K562 (cell line): ENCODE data around the gene HOXA10. TPM values are rescaled to one million over a fixed set of nuclear protein-coding genes. Genes with fewer than 3 reads are reported as not detected.

Experiments
- ATAC-seq: fragments of 200-7000 bp; cut with Tn5 transposase; 3 replicates; pipeline ENCODE4 v1.9.1; 2020; ENCODE audit warnings: moderate library complexity
- BruUV-seq: library from RNA; stranded (reverse); fragments of 400-500 nt; replicated peaks from 2 replicates; lab custom pipeline; 2021; lab: Mats Ljungman, UMichigan
- CTCF ChIA-PET: fragments of 300-600 bp; formaldehyde crosslinking; extraction: SDS; loops from one replicate; lab custom pipeline; 2021; ENCODE audit warnings: low intra/inter-chr PET ratio; lab: Yijun Ruan, JAX
- POLR2A ChIA-PET: fragments of 300-600, 350-650 bp; sonication (Branson Sonifier 250); formaldehyde crosslinking; extraction: SDS; loops from one replicate; lab custom pipeline; 2021; ENCODE audit warnings: antibody characterized with exemption, inconsistent platforms; lab: Yijun Ruan, JAX
- DNase-seq, 4 experiments: peaks; one replicate each; pipeline versions ENCODE4 v3.0.0 to v3.0.0-alpha.2; 2011 to 2018; ENCODE audit warnings: low spot score in 3 of 4, mixed read lengths in 3 of 4; ENCODE audit errors: extremely low read depth in 1 of 4
- FAIRE-seq: peaks from 2 replicates; lab custom pipeline; 2011; peaks lifted over from hg19 to GRCh38; lab: Jason Lieb, UNC
- H2AFZ ChIP-seq: 2 replicates; pipeline ENCODE4 v1.6.0; 2011; ENCODE audit warnings: low read depth, low read length, control low read depth, inconsistent platforms
- H3K27ac ChIP-seq: fragments of 200-600 bp; 3 replicates; pipeline ENCODE4 v1.8.0; 2011; ENCODE audit warnings: low read depth, mild to moderate bottlenecking, control low read depth, inconsistent platforms, low read length, moderate library complexity, mixed read lengths; ENCODE audit errors: extremely low read depth
- H3K27me3 ChIP-seq, 2 experiments: fragments of 300-600 bp in 1 of 2; 2 replicates in 1 of 2; 3 replicates in 1 of 2; pipeline versions ENCODE4 v1.6.0 to v1.8.0; 2011; ENCODE audit warnings: inconsistent platforms in 2 of 2, low read length in 2 of 2, mild to moderate bottlenecking in 1 of 2, mixed read lengths in 1 of 2, moderate library complexity in 1 of 2; ENCODE audit not compliant: control insufficient read depth in 2 of 2, insufficient read depth in 2 of 2
- H3K36me3 ChIP-seq: fragments of 300-600 bp; 3 replicates; pipeline ENCODE4 v1.8.0; 2011; ENCODE audit warnings: mild to moderate bottlenecking, low read length, inconsistent platforms; ENCODE audit not compliant: control insufficient read depth, insufficient read depth
- H3K4me1 ChIP-seq, 2 experiments: fragments of 200-600 bp in 1 of 2; replicated peaks in 1 of 2; 2 replicates in 1 of 2; 3 replicates in 1 of 2; pipeline versions ENCODE4 v1.5.1 to v1.8.0; 2011; ENCODE audit warnings: inconsistent platforms in 2 of 2, low read length in 2 of 2, mild to moderate bottlenecking in 1 of 2, mixed read lengths in 1 of 2, moderate library complexity in 1 of 2; ENCODE audit not compliant: control insufficient read depth in 2 of 2, insufficient read depth in 2 of 2
- H3K4me2 ChIP-seq: 2 replicates; pipeline ENCODE4 v1.6.1; 2011; ENCODE audit warnings: low read length, control low read depth, inconsistent platforms, mixed read lengths; ENCODE audit not compliant: insufficient read depth
- H3K4me3 ChIP-seq: fragments of 200-600 bp; sonication (generic), shearing (Covaris generic); 2 replicates; pipeline ENCODE4 v1.5.1; 2016; ENCODE audit warnings: control low read depth, inconsistent platforms
- H3K79me2 ChIP-seq: fragments of 200-600 bp; 3 replicates; pipeline ENCODE4 v1.8.0; 2011; ENCODE audit warnings: low read length, inconsistent platforms; ENCODE audit not compliant: control insufficient read depth, insufficient read depth
- H3K9ac ChIP-seq, 2 experiments: 2 replicates each; pipeline versions ENCODE4 v1.6.0 to v1.6.1; 2011; ENCODE audit warnings: low read depth in 2 of 2, low read length in 2 of 2, control low read depth in 1 of 2, inconsistent platforms in 1 of 2, mild to moderate bottlenecking in 1 of 2, mixed read lengths in 1 of 2; ENCODE audit not compliant: insufficient read depth in 1 of 2
- H3K9me1 ChIP-seq: one replicate; pipeline ENCODE4 v1.6.0; 2011; ENCODE audit warnings: inconsistent platforms, mild to moderate bottlenecking, low read length, moderate library complexity; ENCODE audit not compliant: control insufficient read depth, insufficient read depth
- H3K9me3 ChIP-seq: replicated peaks from 2 replicates; pipeline ENCODE4 v1.5.1; 2011; ENCODE audit warnings: low read depth, low read length, inconsistent platforms; ENCODE audit not compliant: control insufficient read depth, insufficient read depth
- H4K20me1 ChIP-seq: replicated peaks from 2 replicates; pipeline ENCODE4 v1.6.1; 2011; ENCODE audit warnings: low read length, inconsistent platforms, mixed read lengths; ENCODE audit not compliant: control insufficient read depth, insufficient read depth
- ESRRB ChIP-seq: fragments of 250-450 bp; sonication (Bioruptor Pico); IDR thresholded peaks from 2 replicates; pipeline ENCODE4 v1.5.0; 2020; ENCODE audit warnings: mild to moderate bottlenecking, moderate library complexity, borderline replicate concordance
- FOXA1 ChIP-seq: fragments of 450-650 bp; IDR thresholded peaks from 2 replicates; pipeline ENCODE4 v1.6.1; 2016; ENCODE audit warnings: mild to moderate bottlenecking, borderline replicate concordance
- SIN3B ChIP-seq: fragments of 450-650 bp; IDR thresholded peaks from 2 replicates; pipeline ENCODE4 v1.6.1; 2017; ENCODE audit warnings: low read depth, mild to moderate bottlenecking, moderate library complexity
- ZFP36 ChIP-seq: fragments of 150-350 bp; IDR thresholded peaks from 2 replicates; pipeline ENCODE4 v1.6.1; 2018; ENCODE audit warnings: low read length, low read depth; ENCODE audit not compliant: partially characterized antibody
- ZNF76 ChIP-seq: fragments of 250-450 bp; sonication (Bioruptor Pico); IDR thresholded peaks from 2 replicates; pipeline ENCODE4 v1.4.0; 2020; ENCODE audit warnings: mild to moderate bottlenecking, moderate library complexity, borderline replicate concordance
- WGBS: fragments of 100-300 bp; shearing (Covaris generic); methylation state at CpG from one replicate; pipeline ENCODE4 v1.1.6; 2016; ENCODE audit warnings: low coverage, mixed read lengths; ENCODE audit not compliant: insufficient coverage; ENCODE audit errors: missing lambda C conversion rate; 5-methylcytosine and 5-hydroxymethylcytosine counted together
- in situ Hi-C: fragments of 300-500 bp; cut with MboI; formaldehyde crosslinking; loops from 4 replicates; pipeline ENCODE4 v1.15.0; 2018; ENCODE audit warnings: inconsistent platforms, mixed read lengths
- intact Hi-C: fragments of 100-400 bp; cut with micrococcal nuclease; formaldehyde crosslinking; loops from 2 replicates; pipeline ENCODE4 v1.14.2; 2022
- polyA plus RNA-seq, 8 experiments: library from polyadenylated mRNA; depleted of rRNA in 4 of 8; stranded (reverse) in 5 of 8; unstranded in 3 of 8; fragments of >200 nt; fragmentation: Nextera tagmentation in 2 of 8; fragmentation: Illumina TruSeq in 1 of 8; extraction: Ambion mirVana in 2 of 8; extraction: Trizol in 1 of 8; gene quantifications; 2 replicates each; pipeline versions ENCODE4 v1.2.1 to v1.2.3, GENCODE V29; 2011 to 2014; ENCODE audit warnings: inconsistent platforms in 1 of 8, missing spikeins in 1 of 8
- total RNA-seq, 7 experiments: library from RNA; depleted of rRNA in 6 of 7; stranded (reverse); fragments of >200 nt in 6 of 7; fragmentation: Illumina TruSeq in 2 of 7; extraction: Trizol in 2 of 7; gene quantifications; 2 replicates each; pipeline versions ENCODE4 v1.2.1 to v1.2.3, GENCODE V29; 2011 to 2021; ENCODE audit warnings: low replicate concordance in 1 of 7

The HOXA10 gene
- total and polyA plus RNA-seq, 9 of the 15 experiments (the other 6 are each of a cell fraction or from before 2014, with no cell fraction given), result not detected

GRCh38 chr7:27148756-27149641 lies 25.1 kb downstream of the HOXA10 start (continued):
- TF ChIP-seq ZFP36, result no peak

DNA sequence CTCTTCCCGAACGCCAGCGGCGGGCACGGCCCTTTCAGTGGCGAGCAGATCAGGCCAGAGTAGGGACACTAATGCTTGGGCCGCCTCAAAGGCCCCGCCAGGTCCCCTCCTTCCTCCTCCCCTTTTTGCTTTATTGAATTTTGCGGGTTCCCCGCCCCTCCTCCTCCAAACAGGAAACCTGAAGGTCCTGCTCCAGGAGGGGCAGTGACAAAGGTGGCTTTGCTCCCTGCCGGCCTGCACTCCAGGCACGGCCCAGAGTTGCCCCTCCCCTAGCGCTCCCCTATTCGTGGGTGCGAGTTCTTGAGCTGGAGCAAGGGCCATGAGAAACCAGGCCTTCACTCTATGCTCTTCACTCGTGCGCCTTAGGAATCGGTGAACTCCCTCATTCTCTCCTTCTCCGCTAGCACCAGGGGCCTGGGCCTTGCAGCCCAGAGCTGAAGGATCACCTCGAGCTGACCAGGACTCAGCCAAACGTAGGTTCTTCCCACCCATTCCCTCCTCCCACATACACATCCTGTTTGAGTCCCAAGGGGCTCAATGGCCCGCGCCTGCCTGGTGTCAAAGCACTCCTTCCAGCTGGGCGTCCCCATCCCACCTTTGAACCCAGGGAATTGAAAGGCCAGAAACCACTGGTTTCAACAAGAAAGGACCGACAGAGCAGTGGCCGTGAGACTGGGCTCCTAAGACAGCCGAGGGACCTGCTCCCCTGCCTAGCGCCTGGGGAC lies 25.9 kb downstream of the HOXA10 start:
- no peak overlapping the region for H3K4me2 ChIP-seq
- no peaks in the 10 kb centered on the region for H3K9me1 ChIP-seq
- no TSS peak for BruUV-seq
- no peaks in the 10 kb centered on the region for H3K9me3 ChIP-seq
- no peak overlapping the region for H3K27ac ChIP-seq
- no peak for TF ChIP-seq FOXA1
- no peak for TF ChIP-seq ZNF76 (CRISPR knock-in tag)
- no peak for TF ChIP-seq ESRRB (CRISPR knock-in tag)
- no peak for TF ChIP-seq SIN3B
- TF ChIP-seq, all 486 proteins: peak for 0
- in situ Hi-C loops, result loop anchor here (10.0 kb wide), 1 partner anchor 293 kb away; no protein-coding TSS in a partner anchor
- FAIRE-seq (no peak), ATAC-seq (no peak), DNase-seq (no peak)
- Histone ChIP-seq H3K36me3 (no peaks in the 10 kb centered on the region), H4K20me1 (no peaks in the 10 kb centered on the region), H3K4me3 (no peak overlapping the region), H3K4me1 (peaks cover 0 to 29% of the 10 kb centered on the region in 2 experiments; a peak in 2 of 5 replicates), H3K9ac (no peak overlapping the region), H3K27me3 (peaks cover 50 to 92% of the 10 kb centered on the region in 2 experiments), H2AFZ (no peak overlapping the region), H3K79me2 (no peaks in the 10 kb centered on the region)
- WGBS, result 9% methylated on average over 25 of the region's 28 CpGs
- ChIA-PET CTCF (no interaction called here), POLR2A (no interaction called here)
- intact Hi-C loops, result no loop called here
